GM19372 (cell line): ENCODE data around the gene SGK1.
"Not testable (repeated sequence)": the region's sequence is repeated elsewhere in the genome, so short reads cannot be mapped to it uniquely, and the experiment has no call there.

ENCODE experiments used
- ATAC-seq: cut with Tn5 transposase; IDR thresholded peaks from one replicate; pipeline ENCODE4 v1.9.1; 2021; ENCODE audit warnings: mild to moderate bottlenecking, low read depth, moderate library complexity; ENCODE audit not compliant: unreplicated experiment

Gene SGK1

GRCh38 chr6:134328792-134329191, 10.9 kb upstream of the SGK1 start:
- no peak for ATAC-seq

- ATAC-seq, result no peak
Measured at GRCh38 chr6:134328138-134328537, 10.2 kb upstream of the SGK1 start.

- ATAC-seq, result not testable (repeated sequence)
Measured at GRCh38 chr6:134326192-134326591, 8.3 kb upstream of the SGK1 start.

GRCh38 chr6:134324766-134325165, 6.9 kb upstream of the SGK1 start:
- ATAC-seq, result no peak

- ATAC-seq, result no peak
Measured at GRCh38 chr6:134324141-134324540, 6.2 kb upstream of the SGK1 start.

GRCh38 chr6:134323698-134324097, 5.8 kb upstream of the SGK1 start:
- ATAC-seq, result no peak

GRCh38 chr6:134323294-134323693, 5.4 kb upstream of the SGK1 start:
- ATAC-seq, result no peak

- ATAC-seq, result no peak
Measured at GRCh38 chr6:134322216-134322615, 4.3 kb upstream of the SGK1 start.

- ATAC-seq, result no peak
Measured at GRCh38 chr6:134321246-134321645, 3.3 kb upstream of the SGK1 start.

- not testable (repeated sequence) for ATAC-seq
Measured at GRCh38 chr6:134319686-134320085, 1.8 kb upstream of the SGK1 start.

GRCh38 chr6:134318974-134319281, 1.0 kb upstream of the SGK1 start:
- ATAC-seq, result no peak

- no peak for ATAC-seq
Measured at GRCh38 chr6:134318236-134318973, 493 bp upstream of the SGK1 start.

- no peak for ATAC-seq
Measured at GRCh38 chr6:134316733-134317431, 1.0 kb downstream of the SGK1 start.

GRCh38 chr6:134315974-134316441, 1.9 kb downstream of the SGK1 start:
- ATAC-seq, result no peak

GRCh38 chr6:134315189-134315588, 2.7 kb downstream of the SGK1 start:
- ATAC-seq, result no peak

- ATAC-seq, result no peak
Measured at GRCh38 chr6:134314006-134314821, 3.7 kb downstream of the SGK1 start.

GRCh38 chr6:134312038-134312660, 5.8 kb downstream of the SGK1 start:
- no peak for ATAC-seq

GRCh38 chr6:134310817-134311216, 7.1 kb downstream of the SGK1 start:
- no peak for ATAC-seq

- ATAC-seq, result no peak
Measured at GRCh38 chr6:134309983-134310605, 7.8 kb downstream of the SGK1 start.

- no peak for ATAC-seq
Measured at GRCh38 chr6:134309227-134309626, 8.7 kb downstream of the SGK1 start.
